Inflammatory macrophage treated with lipopolysaccharide for 4 hours (primary cell): ENCODE results near the gene CREB5.

Experiments used
- DNase-seq: peaks from one replicate; pipeline ENCODE4 v3.0.0-alpha.2; 2020

The CREB5 gene

GRCh38 chr7:28480595-28480994 lies 68.3 kb downstream of the CREB5 start:
- no peak for DNase-seq

GRCh38 chr7:28481091-28481926 lies 69.0 kb downstream of the CREB5 start:
- DNase-seq = no peak

- DNase-seq = no peak
These were observed 70.8 kb downstream of the CREB5 start for GRCh38 chr7:28483112-28483511.

GRCh38 chr7:28483908-28484605 lies 71.7 kb downstream of the CREB5 start:
- peak; percentile 7 for DNase-seq

GRCh38 chr7:28484606-28484935 lies 72.3 kb downstream of the CREB5 start:
- DNase-seq = peak; percentile 5

GRCh38 chr7:28487487-28487886 lies 75.2 kb downstream of the CREB5 start:
- no peak for DNase-seq

- DNase-seq = no peak
These were observed 75.9 kb downstream of the CREB5 start for GRCh38 chr7:28488061-28488791.

GRCh38 chr7:28490831-28491230 lies 78.5 kb downstream of the CREB5 start:
- DNase-seq = peak; percentile 76

GRCh38 chr7:28493477-28493876 lies 81.2 kb downstream of the CREB5 start:
- DNase-seq = peak; percentile 60

GRCh38 chr7:28497009-28497408 lies 84.7 kb downstream of the CREB5 start:
- no peak for DNase-seq

GRCh38 chr7:28498636-28499035 lies 86.3 kb downstream of the CREB5 start:
- DNase-seq = no peak

GRCh38 chr7:28500138-28500537 lies 87.8 kb downstream of the CREB5 start:
- no peak for DNase-seq

GRCh38 chr7:28502408-28502807 lies 90.1 kb downstream of the CREB5 start:
- DNase-seq = no peak

GRCh38 chr7:28503396-28503795 lies 91.1 kb downstream of the CREB5 start:
- DNase-seq = no peak

- no peak for DNase-seq
These were observed 92.7 kb downstream of the CREB5 start for GRCh38 chr7:28505014-28505413.

GRCh38 chr7:28505867-28506266 lies 93.5 kb downstream of the CREB5 start:
- no peak for DNase-seq

GRCh38 chr7:28507525-28508282 lies 95.4 kb downstream of the CREB5 start:
- DNase-seq = peak; percentile 59

GRCh38 chr7:28509251-28510025 lies 97.1 kb downstream of the CREB5 start:
- DNase-seq = peak; percentile 98

- no peak for DNase-seq
These were observed 97.7 kb downstream of the CREB5 start for GRCh38 chr7:28510026-28510369.

- no peak for DNase-seq
These were observed 100.5 kb downstream of the CREB5 start for GRCh38 chr7:28512668-28513440.

- DNase-seq = no peak
These were observed 104.3 kb downstream of the CREB5 start for GRCh38 chr7:28516390-28517172.
